ENCODE data around the gene LRRC8E.

Gene LRRC8E

DNA sequence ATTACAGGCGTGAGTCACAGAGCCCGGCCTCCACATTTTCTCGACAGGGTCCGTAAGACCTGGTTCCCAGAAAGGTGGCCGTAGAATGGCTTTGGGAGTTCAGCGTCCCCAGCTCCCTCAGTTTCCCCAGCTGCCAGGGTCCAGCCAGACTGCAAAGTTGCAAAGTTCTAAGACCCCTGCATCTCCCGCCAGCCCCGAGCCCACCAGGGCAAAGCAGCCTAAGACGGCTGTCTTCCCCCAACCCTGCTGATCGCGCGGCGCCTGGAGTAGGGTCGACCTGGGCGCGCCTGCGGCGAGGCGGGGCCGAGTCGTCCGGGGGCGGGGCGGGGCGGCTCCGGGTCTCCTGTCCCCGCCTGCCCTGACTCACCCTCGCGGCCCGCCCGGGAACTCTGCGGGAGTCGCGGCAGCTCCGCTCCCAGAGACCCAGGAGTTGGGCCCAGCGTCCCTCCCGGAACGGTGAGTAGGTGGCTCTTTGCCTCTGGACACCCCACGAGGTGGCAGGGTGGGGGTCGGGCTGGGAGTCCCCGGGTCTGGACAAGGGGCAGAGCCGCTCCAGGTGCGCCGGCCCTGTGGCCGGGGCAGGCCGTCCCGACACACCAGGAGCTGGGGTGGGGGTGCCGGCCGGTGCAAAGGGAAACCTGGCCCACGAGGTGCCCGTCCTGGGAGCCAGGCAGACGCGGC lies at the start of gene LRRC8E:
Gene LRRC8E (plus strand): TSS at position 366 of the 681 bp plus-strand sequence. CDS start 7,094 bp downstream, outside the sequence.
- no peak for DNase-seq (ENCODE audit: low read depth)

DNA sequence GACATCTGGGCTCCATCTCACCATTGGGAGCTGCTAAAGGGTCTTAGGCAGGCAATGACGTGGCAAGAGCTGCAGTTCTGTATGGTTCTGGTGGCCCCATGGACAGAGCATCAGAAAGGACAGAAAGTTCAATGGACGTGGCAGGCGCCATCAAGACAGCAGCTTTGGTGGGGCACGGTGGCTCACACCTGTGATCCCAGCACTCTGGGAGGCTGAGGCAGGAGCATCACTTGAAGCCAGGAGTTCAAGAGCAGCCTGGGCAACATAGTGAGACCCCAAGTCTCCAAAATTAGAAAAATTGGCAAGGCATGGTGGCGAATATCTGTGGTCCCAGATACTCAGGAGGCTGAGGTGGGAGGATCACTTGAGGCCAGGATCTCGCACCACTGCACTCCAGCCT lies 48.8 kb upstream of the LRRC8E start:
- no peak for DNase-seq (ENCODE audit: low read depth)

DNA sequence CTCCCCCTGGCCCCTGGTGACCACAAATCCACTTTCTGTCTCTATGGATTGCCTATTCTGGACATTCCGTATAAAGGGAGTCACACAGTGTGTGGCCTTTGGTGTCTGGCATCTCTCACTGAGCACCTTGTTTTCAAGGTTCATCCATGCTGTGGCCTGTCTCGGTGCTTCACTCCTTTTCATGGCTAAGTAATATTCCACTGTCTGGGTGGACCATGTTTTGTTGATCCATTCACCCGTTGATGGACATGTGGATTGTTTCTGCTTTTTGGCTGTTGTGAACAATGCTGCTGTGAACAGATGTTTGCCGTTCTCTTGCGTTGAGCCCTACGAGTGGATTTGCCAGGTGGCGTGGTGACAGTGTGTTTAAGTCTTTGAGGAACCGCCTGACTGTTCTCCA lies 47.7 kb upstream of the LRRC8E start:
- no peak for DNase-seq (ENCODE audit: low read depth)

DNA sequence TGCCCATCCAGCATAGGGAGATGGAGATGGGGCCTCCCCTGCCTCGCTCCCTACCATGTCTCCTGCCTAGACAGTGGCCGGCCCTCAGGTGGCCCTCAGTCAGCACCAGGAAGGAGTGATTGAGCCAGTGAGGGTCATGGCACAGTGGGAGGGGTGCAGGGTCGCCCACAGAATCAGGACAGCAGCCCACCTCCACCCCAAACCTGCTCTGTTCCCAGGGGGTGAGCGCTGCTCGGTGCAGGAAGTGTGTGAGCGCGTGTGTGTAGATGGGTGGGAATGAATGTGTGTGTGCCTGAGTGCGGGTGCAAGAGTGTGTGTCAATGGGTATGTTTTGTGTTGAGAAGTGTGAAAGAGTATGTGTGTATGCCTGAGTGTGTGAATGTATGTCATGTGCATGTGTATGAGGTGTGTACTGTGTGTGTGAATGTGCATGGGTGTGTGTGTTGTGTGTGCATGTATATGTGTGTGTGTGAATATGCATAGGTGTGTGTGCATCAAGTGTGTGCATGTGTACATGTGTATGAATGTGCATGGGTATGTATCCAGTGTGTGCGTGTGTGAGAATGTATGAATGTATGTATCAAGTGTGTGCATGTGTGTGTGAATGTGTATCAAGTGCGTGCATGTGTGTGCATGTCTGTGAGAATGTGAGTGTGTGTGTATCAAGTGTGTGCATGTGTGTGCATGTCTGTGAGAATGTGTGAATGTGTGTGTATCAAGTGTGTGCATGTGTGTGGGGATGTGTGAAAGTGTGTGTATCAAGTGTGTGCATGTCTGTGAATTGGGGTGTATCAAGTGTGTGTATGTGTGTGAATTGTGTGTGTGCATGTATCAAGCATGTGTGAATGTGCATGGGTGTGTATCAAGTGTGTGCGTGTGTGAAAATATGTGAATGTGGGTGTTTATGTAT lies 46.3 kb upstream of the LRRC8E start:
- DNase-seq (ENCODE audit: low read depth), result no peak

DNA sequence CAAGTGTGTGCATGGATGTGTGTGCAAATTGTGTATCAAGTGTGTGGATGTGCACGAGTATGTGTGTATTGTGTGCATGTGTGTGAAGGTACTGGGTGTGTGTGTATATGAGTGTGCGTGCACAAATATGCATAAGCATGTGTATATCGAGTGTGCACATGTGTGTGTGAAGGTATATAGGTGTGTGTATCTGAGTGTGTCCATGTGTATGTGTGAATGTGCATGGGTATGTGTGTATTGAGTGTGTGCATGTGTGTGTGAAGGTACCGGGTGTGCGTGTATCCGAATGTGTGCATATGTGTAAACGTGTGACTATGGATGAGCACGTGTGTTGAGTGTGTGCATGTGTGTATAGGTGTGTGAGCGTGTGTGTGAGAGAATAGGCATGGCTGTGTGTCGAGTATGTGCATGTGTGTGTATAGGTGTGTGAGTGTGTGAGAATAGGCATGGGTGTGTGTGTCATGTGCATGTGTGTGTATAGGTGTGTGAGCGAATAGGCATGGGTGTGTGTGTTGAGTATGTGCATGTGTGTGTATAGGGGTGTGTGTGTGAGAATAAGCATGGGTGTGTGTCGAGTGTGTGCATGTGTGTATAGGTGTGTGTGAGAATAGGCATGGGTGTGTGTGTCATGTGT lies 45.5 kb upstream of the LRRC8E start:
- no peak for DNase-seq (ENCODE audit: low read depth)

DNA sequence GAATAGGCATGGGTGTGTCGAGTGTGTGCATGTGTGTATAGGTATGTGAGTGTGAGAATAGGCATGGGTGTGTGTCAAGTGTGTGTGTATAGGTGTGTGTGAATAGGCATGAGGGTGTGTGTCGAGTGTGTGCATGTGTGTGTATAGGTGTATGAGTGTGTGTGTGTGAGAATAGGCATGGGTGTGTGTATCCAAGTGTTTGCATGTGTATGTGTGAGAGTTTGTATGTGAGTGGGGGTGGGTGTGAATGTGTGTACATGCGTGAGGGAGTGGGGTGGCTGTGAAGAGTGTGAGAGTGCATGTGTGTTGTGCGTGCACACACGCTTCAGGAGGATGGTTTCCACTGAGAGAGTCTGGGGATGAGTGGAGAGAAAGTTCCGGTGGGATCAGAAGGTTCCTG lies 44.8 kb upstream of the LRRC8E start:
- DNase-seq (ENCODE audit: low read depth), result no peak

DNA sequence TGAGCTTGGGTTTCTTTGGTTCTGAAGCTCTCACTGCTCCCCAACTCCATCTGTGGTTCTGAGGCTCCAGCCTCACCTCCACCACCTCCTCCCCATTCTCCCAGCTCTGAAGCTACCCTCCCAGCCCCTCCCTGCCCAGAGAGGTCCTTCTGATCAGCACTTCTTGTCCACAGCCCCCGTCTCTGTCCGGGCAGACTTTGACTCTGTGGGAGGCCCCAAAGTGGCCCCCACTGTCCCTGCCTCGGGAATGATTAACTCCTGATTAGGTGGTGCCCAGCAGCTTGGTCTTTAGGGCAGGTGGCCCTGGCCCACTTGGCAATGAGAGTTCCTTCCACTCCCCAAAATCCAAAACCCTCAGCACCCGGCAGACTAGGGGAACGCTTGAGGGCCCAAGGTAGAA lies 43.9 kb upstream of the LRRC8E start:
- no peak for DNase-seq (ENCODE audit: low read depth)

DNA sequence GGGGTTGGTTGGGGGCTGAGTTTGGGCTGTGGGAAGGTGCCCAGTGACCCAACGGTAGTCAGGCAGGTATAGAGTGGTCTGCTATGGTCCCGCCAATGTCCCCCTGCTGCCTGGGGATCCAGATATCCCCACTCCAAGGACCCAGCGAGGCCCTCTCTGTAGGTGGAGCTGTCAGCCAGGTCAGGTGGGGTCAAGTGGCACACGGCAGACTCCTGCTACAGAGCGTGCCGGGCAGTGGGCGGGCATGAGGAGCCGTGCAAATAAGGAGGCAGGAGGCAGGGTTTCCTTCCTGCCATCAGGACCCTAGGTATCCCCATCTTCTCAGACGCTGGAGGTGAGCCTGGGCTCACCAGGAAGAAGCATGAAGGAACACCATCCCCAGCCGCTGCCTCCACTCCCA lies 43.4 kb upstream of the LRRC8E start:
- DNase-seq (ENCODE audit: low read depth), result no peak

DNA sequence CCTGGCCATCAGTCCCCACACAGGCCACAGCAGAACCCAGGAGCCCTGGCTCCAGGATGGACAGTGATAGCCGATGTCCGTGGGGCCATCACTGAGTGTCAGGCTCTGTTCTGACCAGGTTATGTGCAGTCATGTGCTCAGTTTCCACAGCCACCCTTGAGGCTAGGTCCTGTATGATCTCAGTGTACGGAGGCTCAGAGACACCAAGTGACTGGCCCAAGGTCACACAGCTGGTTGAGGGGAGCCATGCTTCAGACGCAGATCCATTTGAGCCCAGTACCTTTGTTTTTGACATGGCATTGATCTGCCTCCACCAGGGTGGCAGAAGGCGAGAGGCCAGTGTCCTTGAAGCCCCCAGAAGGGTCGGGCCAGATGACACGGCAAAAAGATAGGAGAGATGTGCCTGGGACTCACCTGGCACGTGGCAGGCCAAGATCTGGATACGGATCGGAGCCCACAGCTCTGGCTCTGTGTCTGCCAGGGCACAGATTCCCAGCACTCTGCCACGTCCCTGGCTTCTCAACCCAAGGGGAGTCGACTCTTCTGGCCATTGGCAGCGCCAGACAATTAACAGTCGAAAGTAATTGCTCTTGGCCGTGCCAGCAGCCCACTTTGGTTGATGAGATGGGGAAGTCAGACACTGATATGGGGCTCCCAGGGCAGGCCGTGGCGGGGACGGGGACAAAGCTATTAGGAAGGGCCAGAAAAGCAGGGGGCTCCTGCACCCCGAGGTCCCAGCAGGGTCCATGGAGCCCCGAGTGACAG lies 42.7 kb upstream of the LRRC8E start:
- DNase-seq (ENCODE audit: low read depth), result no peak

DNA sequence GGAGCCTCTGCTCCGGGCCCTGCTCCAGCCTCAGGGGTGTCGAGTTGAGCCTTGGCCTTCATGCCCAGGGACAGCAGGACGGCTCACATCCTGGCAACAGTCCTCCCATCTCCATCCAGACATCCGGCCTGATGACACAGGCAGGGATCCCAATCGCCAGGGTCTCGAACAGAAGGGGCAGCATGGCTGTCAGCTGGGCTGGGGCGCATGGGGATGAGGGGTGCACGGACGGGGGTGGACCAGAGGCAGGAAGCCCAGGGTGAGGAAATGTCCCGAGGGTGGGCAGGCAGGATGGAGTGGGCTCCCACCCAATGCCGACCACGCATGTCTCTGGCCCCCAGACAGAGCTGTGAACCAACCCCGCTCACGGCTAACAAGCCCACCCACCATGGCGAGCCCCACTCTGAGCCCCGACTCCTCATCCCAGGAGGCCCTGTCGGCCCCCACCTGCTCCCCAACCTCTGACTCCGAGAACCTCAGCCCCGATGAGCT lies 42.1 kb upstream of the LRRC8E start:
- DNase-seq (ENCODE audit: low read depth), result no peak

DNA sequence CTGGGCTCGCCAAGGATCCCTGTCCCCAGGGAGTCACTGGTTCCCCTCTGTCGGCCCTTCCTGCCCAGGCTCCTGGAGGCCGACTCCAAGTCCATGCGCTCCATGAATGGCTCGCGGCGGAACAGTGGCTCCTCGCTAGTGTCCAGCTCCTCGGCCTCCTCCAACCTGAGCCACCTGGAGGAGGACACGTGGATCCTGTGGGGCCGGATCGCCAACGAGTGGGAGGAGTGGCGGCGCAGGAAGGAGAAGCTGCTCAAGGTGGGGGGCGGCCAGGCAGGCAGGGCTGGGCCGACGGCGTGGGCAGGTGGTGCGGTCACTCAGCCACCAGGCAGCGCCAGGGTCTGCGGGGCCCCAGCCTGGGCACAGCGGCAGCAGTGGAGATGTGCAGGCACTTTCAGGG lies 40.6 kb upstream of the LRRC8E start:
- no peak for DNase-seq (ENCODE audit: low read depth)

DNA sequence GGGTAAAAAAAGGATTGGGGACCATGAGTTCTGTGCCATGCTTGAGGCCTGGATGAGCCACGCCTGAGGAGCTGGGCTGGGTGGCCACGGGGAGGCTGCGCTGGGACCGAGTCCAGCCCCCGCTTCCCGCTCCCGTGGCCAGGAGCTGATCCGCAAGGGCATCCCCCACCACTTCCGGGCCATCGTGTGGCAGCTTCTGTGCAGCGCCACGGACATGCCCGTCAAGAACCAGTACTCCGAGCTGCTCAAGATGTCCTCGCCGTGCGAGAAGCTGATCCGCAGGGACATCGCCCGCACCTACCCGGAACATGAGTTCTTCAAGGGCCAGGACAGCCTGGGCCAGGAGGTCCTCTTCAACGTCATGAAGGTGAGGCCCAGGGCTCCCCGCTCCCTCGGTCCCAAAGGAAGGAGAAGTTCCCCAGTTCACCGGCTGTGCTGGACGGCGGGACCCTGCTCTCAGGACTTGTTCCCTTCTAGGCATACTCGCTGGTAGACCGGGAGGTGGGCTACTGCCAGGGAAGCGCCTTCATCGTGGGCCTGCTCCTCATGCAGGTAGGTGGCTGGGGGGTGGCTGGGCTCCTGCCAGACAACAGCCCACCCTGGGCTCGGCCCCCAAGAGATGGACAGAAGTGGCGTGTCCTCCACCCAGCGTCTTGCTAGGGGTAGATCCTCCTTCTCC lies 39.4 kb upstream of the LRRC8E start:
- no peak for DNase-seq (ENCODE audit: low read depth)

DNA sequence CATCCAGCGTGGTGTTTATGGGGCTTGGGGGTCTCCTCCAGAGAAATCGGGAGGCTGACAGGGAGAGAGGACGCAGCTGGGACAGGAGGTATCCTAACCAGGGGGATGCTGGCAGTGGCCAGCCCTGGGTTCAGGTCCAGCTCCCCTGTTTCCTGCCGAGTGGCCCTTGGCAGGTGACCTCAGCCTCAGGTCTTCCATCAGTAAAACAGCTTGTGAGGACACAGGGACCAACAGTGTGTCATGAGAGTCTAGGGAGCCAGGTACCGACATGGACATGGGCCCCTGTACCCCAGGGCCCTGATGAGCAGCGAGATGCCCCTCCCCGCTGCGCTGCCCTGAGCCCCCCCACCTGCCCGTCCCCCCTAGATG lies 38.7 kb upstream of the LRRC8E start:
- no peak for DNase-seq (ENCODE audit: low read depth)

DNA sequence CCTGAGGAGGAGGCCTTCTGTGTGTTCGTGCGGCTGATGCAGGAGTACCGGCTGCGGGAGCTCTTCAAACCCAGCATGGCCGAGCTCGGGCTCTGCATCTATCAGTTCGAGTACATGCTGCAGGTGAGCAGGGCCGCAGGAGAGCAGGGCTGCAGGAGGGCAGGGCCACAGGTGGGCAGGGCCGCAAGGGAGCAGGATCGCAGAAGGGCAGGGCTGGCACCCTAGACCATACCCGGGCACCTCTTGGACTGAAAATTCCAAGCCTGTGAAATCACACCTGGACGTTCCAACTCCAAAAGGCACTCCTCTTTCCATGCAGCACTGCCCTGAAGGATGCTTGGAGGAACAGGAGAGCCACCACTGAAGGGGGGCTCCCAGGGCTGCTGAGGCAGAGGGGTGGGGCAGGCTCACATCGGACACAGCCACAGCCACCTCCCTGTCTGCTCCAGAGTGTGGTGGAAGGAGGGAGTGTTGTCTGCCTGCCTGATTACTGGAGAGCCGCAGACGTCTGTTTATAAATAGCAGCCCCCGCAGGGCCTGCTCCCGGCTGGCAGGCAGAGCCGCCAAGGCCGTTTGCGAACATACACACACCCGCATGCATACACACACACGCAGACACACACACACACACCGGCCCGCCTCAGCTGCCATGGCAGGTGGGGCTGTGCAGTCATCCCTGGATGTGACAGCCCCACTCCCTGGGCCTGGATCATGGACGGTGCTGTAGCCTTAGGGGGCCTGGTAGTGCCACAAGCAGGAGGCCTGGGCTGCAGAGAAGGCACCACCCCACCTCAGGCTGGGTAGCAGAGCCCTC lies 38.1 kb upstream of the LRRC8E start:
- no peak for DNase-seq (ENCODE audit: low read depth)

DNA sequence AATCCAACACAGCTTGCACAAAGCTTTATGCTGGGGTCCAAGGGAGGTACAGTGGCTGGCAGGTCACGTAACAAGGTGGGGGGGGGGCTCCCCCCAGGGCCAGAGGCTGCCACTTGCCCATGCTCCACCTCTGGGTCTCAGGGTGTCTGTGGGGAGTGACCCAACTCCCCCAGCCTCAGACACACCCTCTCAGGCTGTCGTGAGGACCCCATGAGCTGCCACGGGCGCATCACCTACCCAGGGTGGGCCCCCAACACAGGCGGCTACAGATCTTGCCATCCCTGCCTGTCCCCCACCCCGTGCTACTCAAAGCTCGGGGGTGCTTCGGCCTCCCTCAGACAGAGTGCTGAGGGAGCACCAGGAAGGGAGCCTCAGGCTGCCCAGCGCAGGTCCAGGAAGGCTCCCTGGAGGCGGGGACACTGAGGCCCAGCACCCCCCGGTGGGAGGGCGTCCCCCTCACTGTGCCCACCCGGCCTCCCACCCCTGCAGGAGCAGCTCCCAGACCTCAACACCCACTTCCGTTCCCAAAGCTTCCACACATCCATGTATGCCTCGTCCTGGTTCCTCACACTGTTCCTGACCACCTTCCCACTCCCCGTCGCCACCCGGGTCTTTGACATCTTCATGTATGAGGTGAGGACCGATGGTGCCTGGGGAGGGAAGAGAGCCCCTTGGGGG lies 37.2 kb upstream of the LRRC8E start:
- no peak for DNase-seq (ENCODE audit: low read depth)

DNA sequence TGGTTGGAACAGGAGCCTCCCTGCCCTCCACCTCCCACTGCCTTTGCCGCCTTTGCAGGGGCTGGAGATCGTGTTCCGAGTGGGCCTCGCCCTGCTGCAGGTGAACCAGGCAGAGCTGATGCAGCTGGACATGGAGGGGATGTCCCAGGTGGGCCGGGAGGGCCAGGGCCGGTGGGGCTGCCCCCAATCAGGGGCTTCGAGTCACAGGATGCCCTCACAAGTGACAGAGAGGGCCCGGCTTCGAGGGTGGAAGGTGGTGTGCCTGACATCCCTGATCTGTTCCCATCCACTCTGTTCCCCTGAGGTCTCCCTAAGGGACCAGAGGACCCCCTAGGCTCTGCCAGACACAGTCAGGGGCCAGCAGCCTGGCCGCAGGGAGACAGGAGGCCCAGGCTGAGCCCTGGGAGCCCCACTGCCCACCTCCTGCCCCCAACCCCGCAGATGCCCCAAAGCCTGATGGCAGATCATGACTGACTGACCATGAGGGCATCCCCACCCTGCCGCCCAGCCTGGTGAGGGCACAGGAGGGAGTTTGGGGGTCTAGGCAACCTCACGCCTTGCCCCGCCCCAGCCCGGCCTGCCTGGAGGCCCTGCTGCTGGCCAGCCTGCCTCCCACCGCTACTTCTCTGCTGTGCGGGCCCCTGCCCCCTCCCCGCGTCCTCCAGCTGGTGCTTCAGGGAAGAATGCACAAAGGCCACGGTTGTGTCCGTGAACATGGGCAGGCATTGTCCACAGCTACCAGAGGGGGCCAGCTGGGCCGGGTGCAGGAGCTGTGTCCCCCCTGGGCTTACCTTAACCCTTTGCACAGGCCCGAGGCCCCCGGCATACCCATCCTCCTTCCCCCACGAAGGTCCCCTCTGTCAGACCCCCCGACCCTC lies 36.4 kb upstream of the LRRC8E start:
- no peak for DNase-seq (ENCODE audit: low read depth)

DNA sequence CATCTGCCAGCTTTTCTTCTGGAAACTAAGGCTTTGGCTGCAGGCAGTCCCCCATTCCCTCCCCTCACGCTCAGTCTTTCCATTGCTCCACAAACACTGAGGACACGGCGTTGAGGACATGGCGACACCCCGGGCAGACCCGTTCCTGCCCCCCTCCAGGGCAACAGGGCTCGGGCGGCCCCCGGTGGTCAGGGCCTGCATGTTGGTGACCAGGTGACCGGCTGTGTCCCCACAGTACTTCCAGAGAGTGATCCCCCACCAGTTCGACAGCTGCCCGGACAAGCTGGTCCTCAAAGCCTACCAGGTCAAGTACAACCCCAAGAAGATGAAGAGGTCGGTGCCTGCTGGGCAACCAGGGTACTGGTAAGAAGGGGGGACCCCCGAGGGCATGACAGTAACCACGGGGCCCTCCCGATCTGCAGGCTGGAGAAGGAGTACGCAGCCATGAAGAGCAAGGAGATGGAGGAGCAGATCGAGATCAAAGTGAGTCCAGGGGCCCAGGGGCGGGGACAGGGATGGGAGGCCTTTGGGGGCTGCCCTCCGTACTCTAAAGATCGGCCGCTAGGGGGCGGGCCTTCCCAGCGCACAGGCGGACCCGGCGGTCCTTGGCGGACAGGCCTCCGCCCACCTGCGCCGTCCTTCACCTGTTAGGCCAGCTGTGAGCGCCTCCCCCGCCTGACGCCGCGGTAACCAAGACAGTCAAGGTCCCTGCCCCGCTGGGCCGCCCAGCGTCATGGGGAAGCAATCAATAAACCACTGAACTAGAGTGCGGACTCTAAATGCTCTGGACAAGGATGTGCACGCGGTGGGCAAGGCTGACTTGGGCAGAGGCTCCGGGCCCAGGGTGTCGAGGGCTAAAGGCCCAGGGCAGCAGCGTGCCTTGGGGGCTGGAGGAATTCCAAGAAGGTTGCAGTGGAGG lies 35.2 kb upstream of the LRRC8E start:
- no peak for DNase-seq (ENCODE audit: low read depth)

DNA sequence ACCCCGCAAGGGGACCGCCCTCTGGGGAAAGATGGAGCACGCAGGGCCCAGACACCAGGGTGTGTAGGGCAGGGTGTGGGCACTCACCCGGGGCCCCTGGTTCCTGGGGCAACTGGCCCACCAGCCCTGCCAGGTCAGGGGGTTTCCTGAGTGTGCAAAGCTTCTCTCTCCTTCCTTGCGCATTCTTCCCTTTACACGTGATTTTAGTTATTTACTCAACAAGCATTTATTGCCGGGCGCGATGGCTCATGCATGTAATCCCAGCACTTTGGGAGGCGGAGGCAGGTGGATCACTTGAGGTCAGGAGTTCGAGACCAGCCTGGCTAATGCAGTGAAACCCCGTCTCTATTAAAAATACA lies 34.6 kb upstream of the LRRC8E start:
- DNase-seq (ENCODE audit: low read depth), result no peak

All from GM04503 (cell line).